ENCODE results near the gene TENT5A.
"Not testable (repeated sequence)": the region's sequence is repeated elsewhere in the genome, so short reads cannot be mapped to it uniquely, and the experiment has no call there.

The TENT5A gene

GRCh38 chr6:81747327-81747726, 5.2 kb downstream of the TENT5A start:
- TF ChIP-seq CTCF (IDR thresholded peaks at IDR 0.05; ENCODE audit: borderline replicate concordance, insufficient read depth, low read depth, low read length): no peak
- H3K4me3 ChIP-seq (ENCODE audit: low read depth, low read length): no peak overlapping the region

- H3K4me3 ChIP-seq (ENCODE audit: low read depth, low read length): no peak overlapping the region
- TF ChIP-seq CTCF (IDR thresholded peaks at IDR 0.05; ENCODE audit: borderline replicate concordance, insufficient read depth, low read depth, low read length): no peak
Measured at GRCh38 chr6:81744131-81744530, 8.3 kb downstream of the TENT5A start.

- no peak overlapping the region for H3K4me3 ChIP-seq (ENCODE audit: low read depth, low read length)
- no peak for TF ChIP-seq CTCF (IDR thresholded peaks at IDR 0.05; ENCODE audit: borderline replicate concordance, insufficient read depth, low read depth, low read length)
Measured at GRCh38 chr6:81743649-81744048, 8.8 kb downstream of the TENT5A start.

GRCh38 chr6:81741689-81742088, 10.8 kb downstream of the TENT5A start:
- no peak for TF ChIP-seq CTCF (IDR thresholded peaks at IDR 0.05; ENCODE audit: borderline replicate concordance, insufficient read depth, low read depth, low read length)
- no peak overlapping the region for H3K4me3 ChIP-seq (ENCODE audit: low read depth, low read length)

GRCh38 chr6:81740591-81740990, 11.9 kb downstream of the TENT5A start:
- not testable (repeated sequence) for H3K4me3 ChIP-seq (ENCODE audit: low read depth, low read length)

- no peak overlapping the region for H3K4me3 ChIP-seq (ENCODE audit: low read depth, low read length)
- no peak for TF ChIP-seq CTCF (IDR thresholded peaks at IDR 0.05; ENCODE audit: borderline replicate concordance, insufficient read depth, low read depth, low read length)
Measured at GRCh38 chr6:81739230-81740195, 13.0 kb downstream of the TENT5A start.

GRCh38 chr6:81736428-81736827, 16.1 kb downstream of the TENT5A start:
- no peak for TF ChIP-seq CTCF (IDR thresholded peaks at IDR 0.05; ENCODE audit: borderline replicate concordance, insufficient read depth, low read depth, low read length)
- no peak overlapping the region for H3K4me3 ChIP-seq (ENCODE audit: low read depth, low read length)

Measured in GM12875 (cell line).